ENCODE results near the gene NDRG4. TPM values are rescaled to one million over a fixed set of nuclear protein-coding genes. Genes with fewer than 3 reads are reported as not detected.

The NDRG4 gene
- total RNA-seq, 1 experiment from 2014 or later: 8.6 TPM

DNA sequence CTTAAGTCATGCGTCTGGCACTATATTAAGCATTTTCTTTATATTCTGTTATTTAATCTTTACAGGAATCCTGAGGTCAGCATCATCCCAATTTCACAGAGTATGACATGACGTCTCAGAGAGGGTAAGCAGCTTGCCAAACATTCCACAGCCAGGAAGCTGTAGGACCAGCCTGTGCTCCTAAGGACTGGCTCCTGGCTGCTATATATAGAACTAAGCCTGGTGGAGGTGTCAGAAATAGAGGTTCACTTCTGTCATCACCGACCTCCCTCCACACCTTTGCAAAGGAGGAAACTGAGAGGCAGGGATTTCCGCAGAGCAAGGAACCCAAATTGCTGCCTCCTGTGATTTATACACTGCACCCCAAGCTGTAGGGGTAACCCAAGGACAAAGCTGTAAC, 37.9 kb upstream of the NDRG4 start:
- H2AFZ ChIP-seq (ENCODE audit: low read depth, low read length, poor library complexity, severe bottlenecking): no peak overlapping the region
- ChIA-PET RAD21 (ENCODE audit: low non-redundant PET in 1 of 2, low total read pairs in 2 of 2, uncharacterized antibody in 2 of 2, unreplicated experiment in 2 of 2) (no interaction called here), POLR2A (interaction anchor here (1.2 kb wide), 1 partner anchor 70 kb away, joined by 4 read pairs; the partner anchor contains the start of gene GINS3), CTCF (no interaction called here)
- H3K36me3 ChIP-seq (ENCODE audit: control insufficient read depth in 1 of 2, insufficient read depth in 2 of 2, low read length in 2 of 2): no peaks in the 10 kb centered on the region
- intact Hi-C loops (cut with micrococcal nuclease): no loop called here
- H3K27me3 ChIP-seq (ENCODE audit: insufficient read depth, low read length): no peaks in the 10 kb centered on the region
- H3K4me3 ChIP-seq (replicated peaks in 1 of 2; ENCODE audit: low read depth in 1 of 2, low read length in 2 of 2): no peak overlapping the region
- no peak for DNase-seq (ENCODE audit: low read depth, low spot score)
- H4K20me1 ChIP-seq (ENCODE audit: insufficient read depth): no peaks in the 10 kb centered on the region
- TF ChIP-seq EZH2phosphoT487 (IDR thresholded peaks at IDR 0.05; ENCODE audit: borderline replicate concordance) (no peak), ELF1 (IDR thresholded peaks at IDR 0.05; ENCODE audit: borderline replicate concordance, low read depth) (no peak)
- TF ChIP-seq, protein P1, sequence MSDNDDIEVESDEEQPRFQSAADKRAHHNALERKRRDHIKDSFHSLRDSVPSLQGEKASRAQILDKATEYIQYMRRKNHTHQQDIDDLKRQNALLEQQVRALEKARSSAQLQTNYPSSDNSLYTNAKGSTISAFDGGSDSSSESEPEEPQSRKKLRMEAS (IDR thresholded peaks at IDR 0.05): no peak
- H3K9me3 ChIP-seq (ENCODE audit: control insufficient read depth in 1 of 2, insufficient read depth in 1 of 2, low read depth in 1 of 2, low read length in 2 of 2): no peaks in the 10 kb centered on the region
- peaks cover 12 to 41% of the 10 kb centered on the region in 2 experiments for H3K4me1 ChIP-seq (ENCODE audit: control insufficient read depth in 1 of 2, insufficient read depth in 2 of 2, low read length in 2 of 2)
- H3K27ac ChIP-seq (ENCODE audit: low read depth, low read length): no peak overlapping the region
- H3K9ac ChIP-seq (ENCODE audit: low read length): no peak overlapping the region
- H3K79me2 ChIP-seq (ENCODE audit: insufficient read depth, low read length): no peaks in the 10 kb centered on the region
- no peaks in the 10 kb centered on the region for H3K9me2 ChIP-seq (ENCODE audit: insufficient read depth)
- no TSS peak for BruUV-seq (replicated peaks)
- ATAC-seq: no peak
- peak overlapping the region; percentile 51; the same call in 1 of the 2 replicates for H3K4me2 ChIP-seq (ENCODE audit: low read length)

DNA sequence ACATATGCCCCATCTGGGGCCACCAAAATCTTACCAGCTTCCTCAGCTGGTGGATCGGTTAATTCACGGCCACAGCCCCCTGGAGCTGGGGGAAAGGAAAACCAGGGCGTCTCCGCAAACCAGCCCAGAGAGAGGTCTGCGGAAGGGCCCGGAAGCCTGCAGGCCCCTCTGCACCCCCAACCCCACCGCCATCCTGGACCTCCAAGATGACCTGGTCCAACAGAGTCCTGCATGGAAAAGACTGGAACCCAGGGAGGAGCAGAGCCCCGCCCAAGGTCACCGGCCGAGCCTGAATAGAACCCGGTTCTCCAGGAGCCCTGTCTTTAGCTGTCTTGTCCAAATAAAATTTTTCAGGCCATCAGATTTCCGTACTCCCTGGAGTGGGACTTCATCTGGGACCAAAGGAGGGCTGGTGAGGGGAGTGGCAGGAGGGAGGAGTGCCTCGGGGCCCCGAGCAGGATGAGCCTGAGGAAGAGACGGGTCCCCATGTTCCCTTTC, 37.4 kb upstream of the NDRG4 start:
- H3K9me2 ChIP-seq (ENCODE audit: insufficient read depth): no peaks in the 10 kb centered on the region
- intact Hi-C loops (cut with micrococcal nuclease): no loop called here
- TF ChIP-seq YY1 (IDR thresholded peaks at IDR 0.05; ENCODE audit: extremely low read depth, insufficient replicate concordance, low read depth, low read length): no peak
- no peak for TF ChIP-seq POLR2A (IDR thresholded peaks at IDR 0.05; ENCODE audit: borderline replicate concordance, extremely low read depth, insufficient read depth, insufficient read length)
- no peak for TF ChIP-seq SP1 (IDR thresholded peaks at IDR 0.05; ENCODE audit: low read depth)
- TF ChIP-seq, protein P1 (IDR thresholded peaks at IDR 0.05): no peak
- TF ChIP-seq EGR1 (IDR thresholded peaks at IDR 0.05; ENCODE audit: low read depth): no peak
- ChIA-PET CTCF (no interaction called here), POLR2A (no interaction called here), RAD21 (ENCODE audit: low non-redundant PET in 1 of 2, low total read pairs in 2 of 2, uncharacterized antibody in 2 of 2, unreplicated experiment in 2 of 2) (no interaction called here)
- H2AFZ ChIP-seq (ENCODE audit: low read depth, low read length, poor library complexity, severe bottlenecking): no peak overlapping the region
- DNase-seq (ENCODE audit: low read depth, low spot score) (no peak), ATAC-seq (no peak)
- no peaks in the 10 kb centered on the region for H3K79me2 ChIP-seq (ENCODE audit: insufficient read depth, low read length)
- H3K36me3 ChIP-seq (ENCODE audit: control insufficient read depth in 1 of 2, insufficient read depth in 2 of 2, low read length in 2 of 2): no peaks in the 10 kb centered on the region
- H3K27me3 ChIP-seq (ENCODE audit: insufficient read depth, low read length): no peaks in the 10 kb centered on the region
- BruUV-seq (replicated peaks): no TSS peak
- H3K9me3 ChIP-seq (ENCODE audit: control insufficient read depth in 1 of 2, insufficient read depth in 1 of 2, low read depth in 1 of 2, low read length in 2 of 2): no peaks in the 10 kb centered on the region
- H3K27ac ChIP-seq (ENCODE audit: low read depth, low read length): no peak overlapping the region
- H3K4me1 ChIP-seq (ENCODE audit: control insufficient read depth in 1 of 2, insufficient read depth in 2 of 2, low read length in 2 of 2): peaks cover 12 to 41% of the 10 kb centered on the region in 2 experiments
- H4K20me1 ChIP-seq (ENCODE audit: insufficient read depth): no peaks in the 10 kb centered on the region
- H3K4me2 ChIP-seq (ENCODE audit: low read length): no peak overlapping the region
- H3K4me3 ChIP-seq (replicated peaks in 1 of 2; ENCODE audit: low read depth in 1 of 2, low read length in 2 of 2): no peak overlapping the region
- no peak overlapping the region for H3K9ac ChIP-seq (ENCODE audit: low read length)

Data from HCT116 (cell line).